ENCODE measurements around the gene SLC12A9. TPM values are rescaled to one million over a fixed set of nuclear protein-coding genes. Genes with fewer than 3 reads are reported as not detected.

Gene SLC12A9
- total and polyA plus RNA-seq, 2 of the 8 experiments (the other 6 are each of a cell fraction or from before 2014, with no cell fraction given) = 31.4 to 40.1 TPM

DNA sequence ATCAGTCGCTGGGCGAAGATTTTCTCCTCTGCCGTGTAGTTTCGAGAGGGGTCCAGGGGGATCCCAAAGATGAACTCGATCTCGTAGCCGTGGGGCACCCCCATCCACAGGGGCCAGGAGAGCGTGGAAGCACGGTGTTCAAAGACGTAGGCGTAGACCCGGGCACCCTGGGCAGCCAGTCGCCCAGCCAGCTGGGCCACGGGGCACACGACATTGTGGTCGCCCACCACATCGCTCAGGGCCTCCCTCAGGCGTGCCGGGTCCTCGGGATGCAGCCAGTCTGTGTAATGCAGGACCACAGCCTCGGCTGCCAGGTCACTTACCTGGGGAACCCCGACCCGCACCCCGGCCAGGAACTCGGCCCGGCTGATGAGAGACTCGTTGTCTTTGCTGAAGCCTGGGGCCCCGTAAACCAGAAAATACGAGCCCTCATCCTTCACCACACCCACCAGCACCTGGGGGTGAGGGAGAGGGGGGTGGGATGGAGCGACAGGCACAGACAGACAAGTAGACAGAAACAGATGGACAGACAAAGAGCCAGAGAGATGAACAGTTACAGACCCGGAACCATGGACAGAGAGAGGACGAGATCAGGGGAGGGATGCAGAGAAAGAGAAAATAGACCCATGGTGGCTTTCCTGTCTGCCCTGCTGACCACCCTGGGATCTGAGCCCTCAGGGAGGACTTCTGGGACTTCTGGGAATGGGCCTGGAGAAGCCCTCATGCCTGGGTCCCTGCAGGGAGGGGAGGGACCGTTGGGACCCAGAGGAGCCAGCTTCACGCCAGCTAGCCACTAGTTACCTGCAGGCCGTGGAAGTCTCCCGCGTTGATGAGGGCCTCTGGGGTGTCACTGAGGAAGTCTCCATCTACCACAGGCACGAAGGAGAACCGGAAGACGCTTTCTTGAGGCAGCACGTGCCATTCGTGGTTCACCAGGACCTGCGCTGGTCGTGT lies 40.1 kb downstream of the SLC12A9 start:
- H3K14ac ChIP-seq (ENCODE audit: insufficient read length) = no peak overlapping the region
- H2BK12ac ChIP-seq (ENCODE audit: low read depth, low read length) = peak overlapping the region; percentile 55; the same call in 1 of the 2 replicates
- H3K23me2 ChIP-seq (ENCODE audit: low read depth, low read length) = peaks cover 20% of the 10 kb centered on the region; the same call in 1 of the 2 replicates
- 0 out of 2 replicates have a peak overlapping the region, but pooled peaks have one; percentile 6 for H2BK15ac ChIP-seq (ENCODE audit: low read length)
- H3K4ac ChIP-seq (replicated peaks; ENCODE audit: insufficient read length, low read depth, low read length) = no peak overlapping the region
- H4K5ac ChIP-seq (ENCODE audit: insufficient read length, low read depth, low read length) = no peak overlapping the region
- no peaks in the 10 kb centered on the region for H3K9me3 ChIP-seq (ENCODE audit: insufficient read depth in 2 of 2, low read depth in 1 of 2, low read length in 1 of 2)
- H3K4me2 ChIP-seq (ENCODE audit: insufficient read depth in 1 of 2, low read depth in 2 of 2, low read length in 2 of 2) = no peak overlapping the region
- H4K8ac ChIP-seq (ENCODE audit: extremely low read depth, insufficient read depth, low read length) = no peak overlapping the region
- H4K20me1 ChIP-seq (replicated peaks in 1 of 2; ENCODE audit: control insufficient read depth in 1 of 2, insufficient read depth in 2 of 2, low read length in 2 of 2) = peaks cover 7 to 13% of the 10 kb centered on the region in 2 experiments
- DNase-seq (ENCODE audit: low read depth in 1 of 2, low spot score in 2 of 2) (no peak), FAIRE-seq (no peak)
- no peak overlapping the region for H3K9ac ChIP-seq (replicated peaks in 1 of 4; ENCODE audit: extremely low read depth in 1 of 4, low read depth in 3 of 4, low read length in 3 of 4)
- 91% methylated on average over 40 of the region's 44 CpGs; no CpG with 5 or more reads in 1 of the 2 experiments for WGBS, 2 experiments (ENCODE audit: extremely low coverage in 1 of 2, insufficient coverage in 1 of 2, insufficient read length in 1 of 2, insufficient replicate concordance in 2 of 2, low coverage in 1 of 2, low lambda C conversion rate in 2 of 2, missing lambda C conversion rate in 1 of 2)
- no peak overlapping the region; the same call in 1 of the 2 replicates for H2AK5ac ChIP-seq (ENCODE audit: low read depth, low read length)
- POLR2A ChIA-PET (ENCODE audit: partially characterized antibody) = interaction anchor here (0.8 to 3.3 kb wide), 4 partner anchors 18 to 192 kb away, joined by 3 to 15 read pairs (median 6); partner anchors contain the start of gene SRRT
- peak overlapping the region; percentile 71; the same call in 1 of the 2 replicates for H2BK5ac ChIP-seq (ENCODE audit: low read depth, low read length)
- peaks cover 0 to 19% (median 11%) of the 10 kb centered on the region in 4 experiments; a peak in 6 of 7 replicates for H3K4me1 ChIP-seq (replicated peaks in 1 of 4; ENCODE audit: control insufficient read depth in 3 of 4, insufficient read depth in 4 of 4, low read length in 3 of 4)
- no peak overlapping the region for H3K4me3 ChIP-seq (ENCODE audit: extremely low read depth in 1 of 4, insufficient read depth in 2 of 4, low read depth in 3 of 4, low read length in 4 of 4)
- peaks cover 0 to 12% of the 10 kb centered on the region in 2 experiments; a peak in 2 of 4 replicates for H3K79me2 ChIP-seq (ENCODE audit: control insufficient read depth in 1 of 2, insufficient read depth in 2 of 2, low read length in 2 of 2)
- H2AFZ ChIP-seq (ENCODE audit: low read length) = no peak overlapping the region
- no peak overlapping the region for H2BK20ac ChIP-seq (ENCODE audit: low read length)
- H3K56ac ChIP-seq (replicated peaks; ENCODE audit: insufficient read length, low read depth, low read length) = no peak overlapping the region
- H4K91ac ChIP-seq (replicated peaks; ENCODE audit: insufficient read length, low read length) = peak overlapping the region; percentile 54
- H3K23ac ChIP-seq (ENCODE audit: insufficient read length) = no peak overlapping the region
- peaks cover 0 to 13% (median 5%) of the 10 kb centered on the region in 4 experiments; a peak in 3 of 8 replicates for H3K36me3 ChIP-seq (ENCODE audit: control insufficient read depth in 2 of 4, insufficient read depth in 4 of 4, low read length in 3 of 4)
- no peak overlapping the region for H3K18ac ChIP-seq (ENCODE audit: extremely low read depth, low read length)
- H3K27ac ChIP-seq (ENCODE audit: low read depth, low read length) = no peak overlapping the region
- CTCF ChIA-PET (ENCODE audit: partially characterized antibody) = interaction anchor here (0.7 to 2.9 kb wide), 5 partner anchors 127 to 245 kb away, joined by 3 to 21 read pairs (median 5); partner anchors contain the start of genes MUC17 and POP7
- peaks cover 4% of the 10 kb centered on the region; the same call in 1 of the 2 replicates for H3K79me1 ChIP-seq (ENCODE audit: low read depth, low read length)
- H3K27me3 ChIP-seq (replicated peaks in 1 of 4; ENCODE audit: control insufficient read depth in 3 of 4, extremely low read depth in 1 of 4, insufficient read depth in 3 of 4, low read length in 3 of 4) = peaks cover 15 to 35% (median 19%) of the 10 kb centered on the region in 4 experiments
- H2BK120ac ChIP-seq (replicated peaks; ENCODE audit: low read depth, low read length) = no peak overlapping the region
- TF ChIP-seq BRCA1 (IDR thresholded peaks at IDR 0.05; ENCODE audit: low read depth, low read length) = no peak
- TF ChIP-seq HDAC6 (IDR thresholded peaks at IDR 0.05; ENCODE audit: low read depth, low read length) = no peak
- TF ChIP-seq POLR2A (IDR thresholded peaks at IDR 0.05; ENCODE audit: control extremely low read depth in 1 of 2, low read depth in 2 of 2, low read length in 2 of 2) = no peak
- no peak for TF ChIP-seq SP2 (IDR thresholded peaks at IDR 0.05; ENCODE audit: low read length)
- TF ChIP-seq MAFK (IDR thresholded peaks at IDR 0.05; ENCODE audit: low read depth, low read length) = no peak
- TF ChIP-seq, protein P1, sequence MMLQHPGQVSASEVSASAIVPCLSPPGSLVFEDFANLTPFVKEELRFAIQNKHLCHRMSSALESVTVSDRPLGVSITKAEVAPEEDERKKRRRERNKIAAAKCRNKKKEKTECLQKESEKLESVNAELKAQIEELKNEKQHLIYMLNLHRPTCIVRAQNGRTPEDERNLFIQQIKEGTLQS (IDR thresholded peaks at IDR 0.05; ENCODE audit: insufficient read depth, low read depth, low read length) = no peak
- no peak for TF ChIP-seq BCL11A (IDR thresholded peaks at IDR 0.05; ENCODE audit: low read depth in 2 of 2, low read length in 2 of 2)
- TF ChIP-seq, protein P2, sequence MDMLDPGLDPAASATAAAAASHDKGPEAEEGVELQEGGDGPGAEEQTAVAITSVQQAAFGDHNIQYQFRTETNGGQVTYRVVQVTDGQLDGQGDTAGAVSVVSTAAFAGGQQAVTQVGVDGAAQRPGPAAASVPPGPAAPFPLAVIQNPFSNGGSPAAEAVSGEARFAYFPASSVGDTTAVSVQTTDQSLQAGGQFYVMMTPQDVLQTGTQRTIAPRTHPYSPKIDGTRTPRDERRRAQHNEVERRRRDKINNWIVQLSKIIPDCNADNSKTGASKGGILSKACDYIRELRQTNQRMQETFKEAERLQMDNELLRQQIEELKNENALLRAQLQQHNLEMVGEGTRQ (IDR thresholded peaks at IDR 0.05; ENCODE audit: low read length) = no peak
- no peak for TF ChIP-seq CHD2 (IDR thresholded peaks at IDR 0.05; ENCODE audit: low read length)
- no peak for TF ChIP-seq CHD1 (IDR thresholded peaks at IDR 0.05; ENCODE audit: low read depth, low read length)
